Fibroblast of skin of left biceps (primary cell): Measurements from ENCODE around the gene PLPP1.
"Not testable (repeated sequence)": the region's sequence is repeated elsewhere in the genome, so short reads cannot be mapped to it uniquely, and the experiment has no call there.

Source experiments
- DNase-seq, 2 experiments: peaks; one replicate each; pipeline ENCODE4 v3.0.0-alpha.2; 2013; ENCODE audit warnings: low read depth in 2 of 2

Gene PLPP1

GRCh38 chr5:55544341-55544740, 9.6 kb upstream of the PLPP1 start:
- DNase-seq, result no peak

- no peak for DNase-seq
Observed at GRCh38 chr5:55541056-55541635, 6.4 kb upstream of the PLPP1 start.

GRCh38 chr5:55540525-55540924, 5.8 kb upstream of the PLPP1 start:
- no peak for DNase-seq

GRCh38 chr5:55540024-55540423, 5.3 kb upstream of the PLPP1 start:
- no peak for DNase-seq

- DNase-seq, result no peak
Observed at GRCh38 chr5:55538661-55539060, 3.9 kb upstream of the PLPP1 start.

DNA sequence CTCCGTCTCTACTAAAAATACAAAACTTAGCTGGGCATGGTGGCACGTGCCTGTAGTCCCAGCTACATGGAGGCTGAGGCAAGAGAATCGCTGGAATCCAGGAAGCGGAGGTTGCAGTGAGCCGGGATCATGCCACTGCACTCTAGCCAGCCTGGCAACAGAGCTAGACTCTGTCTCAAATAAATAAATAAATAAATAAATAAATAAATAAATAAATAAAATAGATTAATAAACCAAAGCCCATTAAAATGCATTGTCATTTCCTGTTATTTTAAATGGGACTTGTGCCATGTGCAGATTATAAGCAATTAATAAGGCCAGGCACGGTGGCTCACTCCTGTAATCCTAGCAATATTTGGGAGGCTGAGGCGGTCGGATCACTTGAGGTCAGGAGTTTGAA, 2.6 kb upstream of the PLPP1 start:
- DNase-seq, result not testable (repeated sequence)

GRCh38 chr5:55535199-55535905, 588 bp upstream of the PLPP1 start:
- no peak for DNase-seq

DNA sequence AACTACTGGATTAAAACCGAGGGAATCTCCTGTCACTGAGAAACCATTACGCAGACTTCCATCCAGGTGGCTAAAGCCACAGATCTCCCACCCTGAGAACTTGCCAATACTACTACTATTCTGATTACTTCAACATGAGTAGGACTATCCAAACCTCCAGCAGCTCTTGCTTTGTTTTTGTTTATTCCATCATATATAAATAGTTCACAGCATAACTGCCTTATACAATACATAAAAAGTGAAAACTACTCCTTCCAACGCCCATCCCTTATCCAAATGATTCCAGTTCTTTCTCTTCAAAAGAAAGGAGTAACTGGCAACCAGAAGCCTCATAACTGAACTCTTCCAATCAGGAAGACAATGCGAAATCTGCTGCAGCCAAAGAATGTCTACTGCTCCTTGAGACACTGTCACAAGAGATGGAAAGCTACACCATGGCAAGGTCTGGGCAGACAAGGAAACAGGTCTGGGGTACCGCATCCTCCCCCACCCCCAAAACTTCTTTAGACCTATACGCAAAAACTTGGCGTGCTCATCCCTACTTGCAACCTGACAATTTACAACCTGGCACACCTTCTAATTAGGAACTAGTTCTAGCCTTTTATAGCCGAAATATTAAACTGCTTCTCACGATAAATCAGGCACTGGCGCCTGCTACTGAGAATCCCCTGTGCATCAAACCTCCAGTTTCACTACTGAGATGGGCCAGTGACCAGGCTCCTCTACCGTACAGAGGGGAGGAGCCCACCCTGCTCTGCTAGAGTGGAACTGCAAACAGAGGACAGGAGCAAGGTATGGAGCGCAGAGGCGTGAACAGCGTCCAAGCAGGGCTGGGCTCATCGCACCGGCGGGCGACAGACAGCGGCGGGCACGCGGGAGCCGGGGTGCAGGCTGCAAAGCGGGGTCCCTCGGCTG, 986 bp downstream of the PLPP1 start:
- no peak for DNase-seq

DNA sequence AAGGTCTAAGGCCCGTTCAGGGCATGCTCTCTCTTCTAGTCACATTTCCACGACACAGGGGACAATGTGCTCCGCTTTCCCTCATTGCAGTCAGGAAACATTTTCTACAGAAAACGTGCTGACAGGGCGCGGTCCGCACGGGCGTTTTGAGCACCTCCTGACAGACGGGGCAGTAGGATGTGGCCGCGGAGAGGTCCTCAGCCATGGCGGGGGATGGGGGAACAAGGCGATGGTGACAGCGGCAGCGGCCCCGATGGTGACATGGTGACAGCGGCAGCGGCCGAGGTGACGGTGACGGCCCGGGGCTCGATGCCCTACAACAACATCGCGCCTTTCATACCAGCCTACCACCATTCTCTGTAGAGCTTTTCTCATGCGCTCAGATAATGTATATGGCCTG, 4.1 kb downstream of the PLPP1 start:
- DNase-seq, result no peak

GRCh38 chr5:55524816-55525215, 9.9 kb downstream of the PLPP1 start:
- DNase-seq, result no peak

DNA sequence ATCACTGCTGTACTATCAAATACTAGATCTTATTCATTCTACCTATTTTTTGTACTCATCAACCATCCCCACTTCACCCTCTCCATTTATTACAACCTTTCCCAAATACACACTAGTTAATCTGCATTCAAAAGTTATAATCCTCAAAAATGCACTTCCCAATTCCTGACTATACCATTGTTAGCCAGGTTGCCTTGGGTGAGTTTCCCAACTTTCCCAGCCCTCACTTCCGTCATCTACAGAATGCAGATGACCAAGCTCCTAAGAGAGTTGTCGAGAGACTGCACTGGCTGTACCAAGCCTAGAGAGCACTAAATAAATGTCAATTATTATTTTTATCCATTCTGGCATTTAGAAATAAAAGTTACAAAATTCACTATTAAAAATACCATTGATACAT, 11.5 kb downstream of the PLPP1 start:
- no peak for DNase-seq

DNA sequence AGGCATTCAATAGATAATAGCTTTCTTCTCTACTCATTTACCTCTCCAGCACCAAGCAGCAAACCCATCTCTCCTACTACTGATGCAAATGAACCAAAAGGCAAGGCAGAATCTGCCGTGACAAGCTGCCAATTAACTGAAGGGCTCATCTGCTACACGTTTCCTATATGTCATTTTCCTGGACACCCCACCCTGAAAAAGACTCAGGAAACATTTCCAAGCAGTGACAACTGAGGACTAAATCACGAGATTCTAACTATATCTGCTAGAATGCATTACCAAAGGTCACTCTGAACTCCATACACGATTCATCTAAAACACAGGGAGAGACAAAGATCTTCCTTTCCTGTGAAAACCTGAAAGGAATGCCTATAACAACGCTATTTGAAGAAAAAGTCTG, 12.9 kb downstream of the PLPP1 start:
- no peak for DNase-seq

- no peak for DNase-seq
Observed at GRCh38 chr5:55520117-55520839, 14.5 kb downstream of the PLPP1 start.

- no peak for DNase-seq
Observed at GRCh38 chr5:55518831-55519390, 15.9 kb downstream of the PLPP1 start.

DNA sequence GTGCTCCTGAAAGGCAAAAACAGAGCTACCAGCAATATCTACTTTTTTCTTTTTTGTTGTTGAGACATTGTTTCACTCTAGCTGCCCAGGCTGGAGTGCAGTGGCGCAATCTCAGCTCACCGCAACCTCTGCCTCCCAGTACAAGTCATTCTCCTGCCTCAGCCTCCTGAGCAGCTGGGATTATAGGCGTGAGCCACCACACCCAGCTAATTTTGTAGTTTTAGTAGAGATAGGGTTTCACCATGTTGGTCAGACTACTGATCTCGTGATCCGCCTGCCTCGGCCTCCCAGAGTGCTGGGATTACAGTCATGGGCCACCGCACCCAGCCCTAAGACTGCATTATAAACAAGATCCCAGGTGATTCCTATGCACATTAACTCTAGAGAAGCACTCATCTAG, 17.0 kb downstream of the PLPP1 start:
- no peak for DNase-seq

DNA sequence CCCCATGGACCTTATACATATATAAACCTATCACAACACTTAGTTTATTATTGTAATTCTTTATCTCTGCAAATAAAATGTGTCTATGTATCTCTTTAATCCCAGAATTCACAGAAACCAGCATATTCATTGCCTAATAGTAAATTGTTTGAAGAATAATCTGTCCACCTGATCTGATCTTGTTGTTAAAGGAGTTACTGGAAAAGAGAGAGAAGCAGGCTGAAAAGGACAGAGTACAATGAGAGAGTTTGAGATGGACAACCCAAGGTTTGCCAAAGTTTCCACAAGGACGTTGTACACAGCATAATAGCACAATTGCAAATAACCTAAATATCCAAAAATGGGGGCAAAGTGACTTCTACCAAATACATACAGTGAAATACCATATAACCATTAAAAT, 23.8 kb downstream of the PLPP1 start:
- no peak for DNase-seq

DNA sequence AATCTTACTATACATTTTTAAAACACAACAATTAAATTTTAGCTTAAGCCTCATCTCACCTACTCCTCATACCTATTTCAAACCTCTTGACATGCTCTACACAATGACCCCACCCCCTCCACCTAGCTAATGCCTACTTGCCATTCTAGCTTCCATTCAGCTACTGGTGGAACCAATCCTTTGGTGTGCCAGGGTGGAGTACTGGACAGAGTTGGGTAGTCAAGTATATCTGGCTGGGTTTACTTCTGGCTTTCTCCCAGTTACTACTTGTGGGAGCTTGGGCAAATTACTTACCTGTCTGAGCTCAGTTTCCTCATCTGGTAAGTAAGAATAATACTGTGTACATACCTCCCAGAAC, 24.3 kb downstream of the PLPP1 start:
- no peak for DNase-seq

DNA sequence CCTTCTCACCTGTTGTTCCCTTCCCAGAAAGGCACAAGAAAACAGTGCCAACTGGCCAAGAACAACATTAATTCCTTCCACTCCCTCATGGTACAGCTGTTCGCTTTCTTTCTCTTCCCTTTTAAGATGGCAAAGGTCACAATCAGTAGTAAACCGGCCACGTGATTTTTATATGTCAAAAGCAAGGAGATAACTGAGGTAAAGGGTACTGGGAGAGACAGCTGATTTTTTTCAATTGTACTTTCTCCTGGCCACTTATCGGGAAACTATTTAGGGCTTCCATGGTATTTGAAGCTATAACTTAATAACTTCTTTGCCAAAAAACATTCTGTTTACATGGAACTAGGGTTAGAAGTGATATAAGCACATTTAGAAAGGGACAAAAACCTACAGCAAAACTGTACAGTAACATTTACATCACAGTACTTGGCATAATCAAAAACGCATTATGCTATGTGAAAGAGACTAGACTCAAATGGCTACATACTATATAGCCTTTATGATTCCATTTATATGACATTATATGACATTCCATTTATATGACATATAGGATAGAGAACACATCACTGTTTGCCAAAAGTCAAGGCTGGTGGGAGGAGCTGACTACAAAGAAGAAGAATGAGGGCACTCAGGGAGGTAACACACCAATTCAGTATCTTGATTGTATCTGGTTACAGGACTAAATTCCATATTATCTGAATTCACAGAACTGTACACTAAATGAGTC, 24.8 kb downstream of the PLPP1 start:
- DNase-seq, result no peak

- DNase-seq, result no peak
Observed at GRCh38 chr5:55509097-55509496, 25.7 kb downstream of the PLPP1 start.

GRCh38 chr5:55507574-55507973, 27.2 kb downstream of the PLPP1 start:
- DNase-seq, result no peak

- DNase-seq, result not testable (repeated sequence)
Observed at GRCh38 chr5:55505711-55506110, 29.1 kb downstream of the PLPP1 start.
